CD1c-positive myeloid dendritic cell (primary cell): Measurements from ENCODE around the gene FBXO17.
A peak's percentile ranks its signal among the peaks of the same experiment; 100 is the strongest.
"Not testable (repeated sequence)": the region's sequence is repeated elsewhere in the genome, so short reads cannot be mapped to it uniquely, and the experiment has no call there.

Source experiments
- DNase-seq: peaks from one replicate; pipeline ENCODE4 v3.0.0-alpha.2; 2016; ENCODE audit errors: extremely low spot score

Gene FBXO17

GRCh38 chr19:38975214-38975860, at the start of gene FBXO17:
FBXO17 (minus strand) TSS chr19:38975742; CDS start chr19:38950319, 25,423 bp downstream.
- no peak for DNase-seq

- no peak for DNase-seq
Measured at GRCh38 chr19:39024875-39025641, 49.5 kb upstream of the FBXO17 start.

GRCh38 chr19:39021063-39021462, 45.5 kb upstream of the FBXO17 start:
- DNase-seq, result no peak

GRCh38 chr19:39017646-39018045, 42.1 kb upstream of the FBXO17 start:
- DNase-seq, result no peak

GRCh38 chr19:39017026-39017425, 41.5 kb upstream of the FBXO17 start:
- no peak for DNase-seq

GRCh38 chr19:39014037-39014436, 38.5 kb upstream of the FBXO17 start:
- DNase-seq, result no peak

GRCh38 chr19:39009001-39009400, 33.5 kb upstream of the FBXO17 start:
- DNase-seq, result no peak

- no peak for DNase-seq
Measured at GRCh38 chr19:39008137-39008536, 32.6 kb upstream of the FBXO17 start.

GRCh38 chr19:39007096-39007495, 31.6 kb upstream of the FBXO17 start:
- DNase-seq, result no peak

GRCh38 chr19:39004403-39004802, 28.9 kb upstream of the FBXO17 start:
- DNase-seq, result no peak

- no peak for DNase-seq
Measured at GRCh38 chr19:39003796-39004195, 28.3 kb upstream of the FBXO17 start.

GRCh38 chr19:39003188-39003587, 27.6 kb upstream of the FBXO17 start:
- no peak for DNase-seq

- DNase-seq, result no peak
Measured at GRCh38 chr19:39001041-39001440, 25.5 kb upstream of the FBXO17 start.

GRCh38 chr19:38997576-38997975, 22.0 kb upstream of the FBXO17 start:
- DNase-seq, result not testable (repeated sequence)

- DNase-seq, result peak; percentile 64
Measured at GRCh38 chr19:38993271-38993670, 17.7 kb upstream of the FBXO17 start.

- DNase-seq, result no peak
Measured at GRCh38 chr19:38990949-38991697, 15.6 kb upstream of the FBXO17 start.

GRCh38 chr19:38989614-38990013, 14.1 kb upstream of the FBXO17 start:
- not testable (repeated sequence) for DNase-seq

- DNase-seq, result no peak
Measured at GRCh38 chr19:38989066-38989605, 13.6 kb upstream of the FBXO17 start.

GRCh38 chr19:38988627-38989026, 13.1 kb upstream of the FBXO17 start:
- not testable (repeated sequence) for DNase-seq

GRCh38 chr19:38987745-38988144, 12.2 kb upstream of the FBXO17 start:
- not testable (repeated sequence) for DNase-seq

GRCh38 chr19:38985262-38985661, 9.7 kb upstream of the FBXO17 start:
- no peak for DNase-seq
